K562 (cell line): Measurements from ENCODE around the gene HAUS5. TPM values are rescaled to one million over a fixed set of nuclear protein-coding genes. Genes with fewer than 3 reads are reported as not detected.

ENCODE experiments used
- CCNT2 ChIP-seq: IDR thresholded peaks from 2 replicates; pipeline ENCODE4 v1.6.1; 2011; ENCODE audit warnings: borderline replicate concordance, low read depth, mild to moderate bottlenecking, moderate library complexity, mixed read lengths, low read length; ENCODE audit not compliant: insufficient read length; ENCODE audit errors: extremely low read depth
- HDAC1 ChIP-seq, 2 experiments: fragments of 450-650 bp; IDR thresholded peaks; 2 replicates each; pipeline ENCODE4 v1.6.1; 2016 to 2017; ENCODE audit warnings: inconsistent platforms in 1 of 2, mild to moderate bottlenecking in 1 of 2, moderate library complexity in 1 of 2
- MTF1 ChIP-seq: fragments of 250-450 bp; sonication (Bioruptor Pico); IDR thresholded peaks from 2 replicates; pipeline ENCODE4 v1.9.0; 2021; ENCODE audit warnings: moderate library complexity, mild to moderate bottlenecking, inconsistent platforms, borderline replicate concordance
- NR3C1 ChIP-seq: sonication (generic); formaldehyde crosslinking; IDR thresholded peaks from 2 replicates; pipeline ENCODE4 v1.8.1; 2022; ENCODE audit warnings: missing genetic modification reagents
- POU5F1 ChIP-seq: fragments of 150-350 bp; IDR thresholded peaks from 2 replicates; pipeline ENCODE4 v1.6.1; 2014; ENCODE audit warnings: borderline replicate concordance, low read length, low read depth, mild to moderate bottlenecking; ENCODE audit not compliant: partially characterized antibody
- RBM22 ChIP-seq: fragments of 200-400 bp; formaldehyde crosslinking; IDR thresholded peaks from 2 replicates; pipeline ENCODE4 v1.6.1; 2018; ENCODE audit warnings: low read length, low read depth; ENCODE audit not compliant: poor library complexity, severe bottlenecking
- ZNF668 ChIP-seq: fragments of 250-450 bp; sonication (Bioruptor Pico); IDR thresholded peaks from 2 replicates; pipeline ENCODE4 v1.8.0; 2022; ENCODE audit warnings: mild to moderate bottlenecking, inconsistent platforms
- polyA plus RNA-seq, 8 experiments: library from polyadenylated mRNA; depleted of rRNA in 4 of 8; stranded (reverse) in 5 of 8; unstranded in 3 of 8; fragments of >200 nt; fragmentation: Nextera tagmentation in 2 of 8; fragmentation: Illumina TruSeq in 1 of 8; extraction: Ambion mirVana in 2 of 8; extraction: Trizol in 1 of 8; gene quantifications; 2 replicates each; pipeline versions ENCODE4 v1.2.1 to v1.2.3, GENCODE V29; 2011 to 2014; ENCODE audit warnings: inconsistent platforms in 1 of 8, missing spikeins in 1 of 8
- total RNA-seq, 7 experiments: library from RNA; depleted of rRNA in 6 of 7; stranded (reverse); fragments of >200 nt in 6 of 7; fragmentation: Illumina TruSeq in 2 of 7; extraction: Trizol in 2 of 7; gene quantifications; 2 replicates each; pipeline versions ENCODE4 v1.2.1 to v1.2.3, GENCODE V29; 2011 to 2021; ENCODE audit warnings: low replicate concordance in 1 of 7
- TF ChIP-seq, protein P1 (sequence below): fragments of 250-450 bp; sonication (Bioruptor Pico); IDR thresholded peaks from 2 replicates; pipeline ENCODE4 v1.8.0; 2021; ENCODE audit warnings: moderate library complexity, mild to moderate bottlenecking, inconsistent platforms
- TF ChIP-seq, protein P2 (sequence below), 2 experiments: fragments of 450-650 bp; IDR thresholded peaks; 2 replicates each; pipeline ENCODE4 v1.6.1; 2016; ENCODE audit warnings: mild to moderate bottlenecking in 2 of 2, borderline replicate concordance in 1 of 2, low read depth in 1 of 2, moderate library complexity in 1 of 2
- TF ChIP-seq, protein P3 (sequence below): fragments of 450-650 bp; IDR thresholded peaks from 2 replicates; pipeline ENCODE4 v1.6.1; 2016; ENCODE audit warnings: antibody characterized with exemption
- TF ChIP-seq, protein P4 (sequence below), 3 experiments: fragments of 200-800 bp in 1 of 3; sonication (Bioruptor generic) in 1 of 3; sonication (generic) in 1 of 3; formaldehyde crosslinking in 1 of 3; IDR thresholded peaks; 2 replicates each; pipeline versions ENCODE4 v1.6.1 to v1.8.0; 2016 to 2022; ENCODE audit warnings: mild to moderate bottlenecking in 2 of 3, missing compliant biosample characterization in 2 of 3, missing genetic modification characterization in 2 of 3, missing genetic modification reagents in 1 of 3

The HAUS5 gene
- total and polyA plus RNA-seq, 9 of the 15 experiments (the other 6 are each of a cell fraction or from before 2014, with no cell fraction given): 3.5 to 41.3 (median 14.2) TPM

DNA sequence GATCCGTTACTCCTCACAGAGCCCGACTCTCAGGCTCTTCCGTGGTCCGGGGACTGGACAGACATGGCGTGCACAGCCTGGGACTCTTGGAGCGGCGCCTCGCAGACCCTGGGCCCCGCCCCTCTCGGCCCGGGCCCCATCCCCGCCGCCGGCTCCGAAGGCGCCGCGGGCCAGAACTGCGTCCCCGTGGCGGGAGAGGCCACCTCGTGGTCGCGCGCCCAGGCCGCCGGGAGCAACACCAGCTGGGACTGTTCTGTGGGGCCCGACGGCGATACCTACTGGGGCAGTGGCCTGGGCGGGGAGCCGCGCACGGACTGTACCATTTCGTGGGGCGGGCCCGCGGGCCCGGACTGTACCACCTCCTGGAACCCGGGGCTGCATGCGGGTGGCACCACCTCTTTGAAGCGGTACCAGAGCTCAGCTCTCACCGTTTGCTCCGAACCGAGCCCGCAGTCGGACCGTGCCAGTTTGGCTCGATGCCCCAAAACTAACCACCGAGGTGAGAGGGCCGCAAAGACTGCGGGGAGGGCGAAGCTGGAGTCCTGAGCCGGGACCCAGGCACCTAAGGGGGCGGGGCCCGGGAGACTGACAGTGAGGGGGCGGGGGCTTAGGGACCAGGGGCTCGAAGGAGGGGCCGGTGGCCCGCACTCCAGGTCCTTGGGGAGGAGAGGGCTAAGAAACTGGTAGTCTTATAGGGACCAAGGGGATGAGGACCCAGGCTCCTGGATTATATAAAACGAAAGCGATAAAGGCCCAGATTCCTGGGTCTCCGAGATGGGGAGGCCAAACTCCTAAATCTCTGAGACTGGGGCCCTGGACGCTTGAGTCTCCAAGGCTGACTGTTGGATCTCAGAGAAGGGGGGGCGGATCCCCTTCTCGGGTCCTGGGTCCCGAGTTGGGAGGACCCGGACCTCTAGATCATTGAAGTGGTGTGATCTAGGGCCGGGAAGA lies 31.0 kb downstream of the HAUS5 start (continued):
- TF ChIP-seq CCNT2 (peak; percentile 81), HDAC1 (IDR thresholded peaks at IDR 0.05) (peak in 1 of 2 experiments; percentile 51; a peak in 2 of 4 replicates), RBM22 (peak; percentile 85), MTF1 (CRISPR knock-in tag) (no peak), POU5F1 (no peak), NR3C1 (CRISPR knock-in tag) (peak; percentile 98), ZNF668 (CRISPR knock-in tag) (no peak)
- TF ChIP-seq, protein P1, sequence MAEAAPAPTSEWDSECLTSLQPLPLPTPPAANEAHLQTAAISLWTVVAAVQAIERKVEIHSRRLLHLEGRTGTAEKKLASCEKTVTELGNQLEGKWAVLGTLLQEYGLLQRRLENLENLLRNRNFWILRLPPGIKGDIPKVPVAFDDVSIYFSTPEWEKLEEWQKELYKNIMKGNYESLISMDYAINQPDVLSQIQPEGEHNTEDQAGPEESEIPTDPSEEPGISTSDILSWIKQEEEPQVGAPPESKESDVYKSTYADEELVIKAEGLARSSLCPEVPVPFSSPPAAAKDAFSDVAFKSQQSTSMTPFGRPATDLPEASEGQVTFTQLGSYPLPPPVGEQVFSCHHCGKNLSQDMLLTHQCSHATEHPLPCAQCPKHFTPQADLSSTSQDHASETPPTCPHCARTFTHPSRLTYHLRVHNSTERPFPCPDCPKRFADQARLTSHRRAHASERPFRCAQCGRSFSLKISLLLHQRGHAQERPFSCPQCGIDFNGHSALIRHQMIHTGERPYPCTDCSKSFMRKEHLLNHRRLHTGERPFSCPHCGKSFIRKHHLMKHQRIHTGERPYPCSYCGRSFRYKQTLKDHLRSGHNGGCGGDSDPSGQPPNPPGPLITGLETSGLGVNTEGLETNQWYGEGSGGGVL: no peak
- TF ChIP-seq, protein P2, sequence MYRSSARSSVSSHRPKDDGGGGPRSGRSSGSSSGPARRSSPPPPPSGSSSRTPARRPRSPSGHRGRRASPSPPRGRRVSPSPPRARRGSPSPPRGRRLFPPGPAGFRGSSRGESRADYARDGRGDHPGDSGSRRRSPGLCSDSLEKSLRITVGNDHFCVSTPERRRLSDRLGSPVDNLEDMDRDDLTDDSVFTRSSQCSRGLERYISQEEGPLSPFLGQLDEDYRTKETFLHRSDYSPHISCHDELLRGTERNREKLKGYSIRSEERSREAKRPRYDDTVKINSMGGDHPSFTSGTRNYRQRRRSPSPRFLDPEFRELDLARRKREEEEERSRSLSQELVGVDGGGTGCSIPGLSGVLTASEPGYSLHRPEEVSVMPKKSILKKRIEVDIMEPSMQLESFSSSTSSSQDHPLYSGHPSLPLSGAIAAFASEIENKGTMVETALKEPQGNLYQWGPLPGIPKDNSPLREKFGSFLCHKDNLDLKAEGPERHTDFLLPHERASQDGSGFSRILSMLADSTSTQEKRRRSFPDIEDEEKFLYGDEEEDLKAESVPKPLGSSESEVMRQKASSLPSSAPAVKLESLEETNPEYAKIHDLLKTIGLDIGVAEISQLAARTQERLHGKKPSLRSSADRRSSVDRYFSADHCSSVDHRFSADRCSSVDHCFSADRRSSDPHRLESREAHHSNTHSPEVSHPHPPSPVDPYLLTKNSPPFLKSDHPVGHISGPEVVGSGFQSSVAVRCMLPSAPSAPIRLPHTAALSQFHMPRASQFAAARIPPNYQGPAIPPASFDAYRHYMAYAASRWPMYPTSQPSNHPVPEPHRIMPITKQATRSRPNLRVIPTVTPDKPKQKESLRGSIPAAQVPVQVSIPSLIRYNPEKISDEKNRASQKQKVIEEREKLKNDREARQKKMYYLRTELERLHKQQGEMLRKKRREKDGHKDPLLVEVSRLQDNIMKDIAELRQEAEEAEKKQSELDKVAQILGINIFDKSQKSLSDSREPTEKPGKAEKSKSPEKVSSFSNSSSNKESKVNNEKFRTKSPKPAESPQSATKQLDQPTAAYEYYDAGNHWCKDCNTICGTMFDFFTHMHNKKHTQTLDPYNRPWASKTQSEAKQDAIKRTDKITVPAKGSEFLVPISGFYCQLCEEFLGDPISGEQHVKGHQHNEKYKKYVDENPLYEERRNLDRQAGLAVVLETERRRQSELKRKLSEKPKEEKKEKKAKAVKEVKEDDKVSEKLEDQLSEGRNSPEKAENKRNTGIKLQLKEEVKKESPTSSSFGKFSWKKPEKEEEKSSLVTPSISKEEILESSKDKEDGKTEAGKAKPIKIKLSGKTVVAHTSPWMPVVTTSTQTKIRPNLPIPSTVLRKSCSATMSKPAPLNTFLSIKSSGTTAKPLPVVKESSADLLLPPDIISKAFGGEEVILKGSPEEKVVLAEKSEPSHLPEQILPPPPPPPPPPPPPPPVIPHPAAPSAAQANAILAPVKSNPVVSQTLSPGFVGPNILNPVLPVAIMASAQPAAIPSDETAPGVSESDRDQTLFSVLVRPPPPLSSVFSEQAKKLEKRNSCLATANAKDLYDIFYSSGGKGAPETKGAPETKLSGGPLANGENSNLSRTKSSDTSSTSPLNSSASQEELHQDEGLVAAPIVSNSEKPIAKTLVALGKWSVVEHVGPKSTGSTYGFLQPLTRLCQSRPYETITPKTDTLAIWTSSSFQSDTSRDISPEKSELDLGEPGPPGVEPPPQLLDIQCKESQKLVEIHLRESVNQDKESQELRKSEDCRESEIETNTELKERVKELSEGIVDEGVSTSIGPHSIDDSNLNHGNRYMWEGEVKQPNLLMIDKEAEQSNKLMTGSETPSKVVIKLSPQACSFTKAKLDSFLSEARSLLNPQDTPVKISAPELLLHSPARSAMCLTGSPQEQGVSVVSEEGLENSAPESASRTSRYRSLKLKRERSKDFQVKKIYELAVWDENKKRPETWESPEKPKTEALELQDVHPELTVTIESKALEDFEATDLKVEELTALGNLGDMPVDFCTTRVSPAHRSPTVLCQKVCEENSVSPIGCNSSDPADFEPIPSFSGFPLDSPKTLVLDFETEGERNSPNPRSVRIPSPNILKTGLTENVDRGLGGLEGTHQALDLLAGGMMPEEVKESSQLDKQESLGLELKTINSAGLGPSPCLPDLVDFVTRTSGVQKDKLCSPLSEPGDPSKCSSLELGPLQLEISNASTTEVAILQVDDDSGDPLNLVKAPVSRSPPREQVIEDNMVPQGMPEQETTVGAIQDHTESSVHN (IDR thresholded peaks at IDR 0.05; ENCODE audit: borderline replicate concordance in 1 of 2, low read depth in 1 of 2): no peak
- TF ChIP-seq, protein P3, sequence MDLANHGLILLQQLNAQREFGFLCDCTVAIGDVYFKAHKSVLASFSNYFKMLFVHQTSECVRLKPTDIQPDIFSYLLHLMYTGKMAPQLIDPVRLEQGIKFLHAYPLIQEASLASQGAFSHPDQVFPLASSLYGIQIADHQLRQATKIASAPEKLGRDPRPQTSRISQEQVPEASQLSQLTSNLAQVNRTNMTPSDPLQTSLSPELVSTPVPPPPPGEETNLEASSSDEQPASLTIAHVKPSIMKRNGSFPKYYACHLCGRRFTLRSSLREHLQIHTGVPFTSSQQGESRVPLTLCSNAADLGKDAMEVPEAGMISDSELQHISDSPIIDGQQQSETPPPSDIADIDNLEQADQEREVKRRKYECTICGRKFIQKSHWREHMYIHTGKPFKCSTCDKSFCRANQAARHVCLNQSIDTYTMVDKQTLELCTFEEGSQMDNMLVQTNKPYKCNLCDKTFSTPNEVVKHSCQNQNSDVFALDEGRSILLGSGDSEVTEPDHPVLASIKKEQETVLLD: 0 out of 2 replicates have a peak, but pooled peaks have one; percentile 24
- TF ChIP-seq, protein P4, sequence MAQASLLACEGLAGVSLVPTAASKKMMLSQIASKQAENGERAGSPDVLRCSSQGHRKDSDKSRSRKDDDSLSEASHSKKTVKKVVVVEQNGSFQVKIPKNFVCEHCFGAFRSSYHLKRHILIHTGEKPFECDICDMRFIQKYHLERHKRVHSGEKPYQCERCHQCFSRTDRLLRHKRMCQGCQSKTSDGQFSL (CRISPR knock-in tag; IDR thresholded peaks at IDR 0.05): no peak
- TF ChIP-seq, protein P4 (tag; IDR thresholded peaks at IDR 0.05): no peak
